SK-N-SH (cell line): Measurements from ENCODE around the gene RTN4RL2. TPM values are rescaled to one million over a fixed set of nuclear protein-coding genes. Genes with fewer than 3 reads are reported as not detected.

ENCODE experiments used
- CTCF ChIA-PET: fragments of 300-600, 350-600 bp; formaldehyde crosslinking; extraction: SDS; loops from one replicate; lab custom pipeline; 2021; lab: Yijun Ruan, JAX
- POLR2A ChIA-PET: fragments of 350-600 bp; sonication (Branson Sonifier 250); formaldehyde crosslinking; extraction: SDS; loops from one replicate; lab custom pipeline; 2020; ENCODE audit warnings: antibody characterized with exemption, inconsistent platforms; lab: Yijun Ruan, JAX
- DNase-seq: peaks from one replicate; pipeline ENCODE4 v3.0.0; 2012
- H2AFZ ChIP-seq: fragments of 200-600 bp; sonication (generic); 2 replicates; pipeline ENCODE4 v1.8.1; 2016; ENCODE audit warnings: antibody characterized with exemption, mild to moderate bottlenecking, low read depth
- H3F3A ChIP-seq: fragments of 200-600 bp; sonication (generic); replicated peaks from 2 replicates; pipeline ENCODE3; 2016; ENCODE audit warnings: antibody characterized with exemption, mild to moderate bottlenecking; ENCODE audit not compliant: insufficient read depth
- H3K27ac ChIP-seq, 2 experiments: fragments of 200-500 bp in 1 of 2; fragments of 200-600 bp in 1 of 2; sonication (Bioruptor generic) in 1 of 2; sonication (generic), shearing (Covaris generic) in 1 of 2; 2 replicates each; pipeline versions ENCODE4 v1.5.1 to v1.6.1; 2014 to 2016; ENCODE audit warnings: low read depth in 2 of 2, inconsistent platforms in 1 of 2, low read length in 1 of 2, mild to moderate bottlenecking in 1 of 2, mixed read lengths in 1 of 2
- H3K27me3 ChIP-seq: fragments of 200-600 bp; sonication (generic), shearing (Covaris generic); 2 replicates; pipeline ENCODE4 v1.6.1; 2016; ENCODE audit warnings: mixed run types; ENCODE audit not compliant: insufficient read depth
- H3K36me3 ChIP-seq, 2 experiments: fragments of 200-500 bp in 1 of 2; fragments of 200-600 bp in 1 of 2; sonication (Bioruptor generic) in 1 of 2; sonication (generic) in 1 of 2; replicated peaks in 1 of 2; 2 replicates each; pipeline versions ENCODE3 to v1.5.1; 2014 to 2016; ENCODE audit warnings: low read length in 1 of 2, mild to moderate bottlenecking in 1 of 2; ENCODE audit not compliant: insufficient read depth in 2 of 2, control insufficient read depth in 1 of 2
- H3K4me1 ChIP-seq, 2 experiments: fragments of 200-500 bp in 1 of 2; fragments of 200-600 bp in 1 of 2; sonication (Bioruptor generic) in 1 of 2; sonication (generic), shearing (Covaris generic) in 1 of 2; 2 replicates each; pipeline versions ENCODE4 v1.5.1 to v1.6.1; 2014 to 2016; ENCODE audit warnings: low read depth in 1 of 2, low read length in 1 of 2, mixed run types in 1 of 2; ENCODE audit not compliant: insufficient read depth in 2 of 2, control insufficient read depth in 1 of 2
- H3K4me2 ChIP-seq: fragments of 200-600 bp; sonication (generic), shearing (Covaris generic); 2 replicates; pipeline ENCODE4 v1.6.1; 2017; ENCODE audit warnings: mixed run types
- H3K4me3 ChIP-seq, 2 experiments: fragments of 200-500 bp in 1 of 2; fragments of 200-600 bp in 1 of 2; sonication (Bioruptor generic) in 1 of 2; sonication (generic), shearing (Covaris generic) in 1 of 2; 2 replicates each; pipeline versions ENCODE4 v1.5.1 to v1.8.1; 2014 to 2016; ENCODE audit warnings: low read depth in 2 of 2, inconsistent platforms in 1 of 2, low read length in 1 of 2, mild to moderate bottlenecking in 1 of 2, mixed read lengths in 1 of 2, moderate library complexity in 1 of 2
- H3K79me2 ChIP-seq: fragments of 200-600 bp; sonication (generic); 2 replicates; pipeline ENCODE4 v1.8.1; 2017; ENCODE audit warnings: mild to moderate bottlenecking; ENCODE audit not compliant: insufficient read depth
- H3K9ac ChIP-seq: fragments of 200-600 bp; sonication (generic); 2 replicates; pipeline ENCODE4 v1.6.1; 2017; ENCODE audit warnings: mixed run types
- H3K9me2 ChIP-seq: fragments of 200-600 bp; sonication (generic); 2 replicates; pipeline ENCODE4 v1.6.1; 2017; ENCODE audit warnings: mixed run types
- H3K9me3 ChIP-seq: fragments of 200-600 bp; sonication (generic); 2 replicates; pipeline ENCODE4 v1.6.1; 2017; ENCODE audit warnings: mixed run types, mild to moderate bottlenecking, moderate library complexity
- H4K20me1 ChIP-seq: fragments of 200-600 bp; sonication (generic); 2 replicates; pipeline ENCODE4 v1.6.1; 2017; ENCODE audit warnings: mild to moderate bottlenecking, mixed run types; ENCODE audit not compliant: insufficient read depth
- ELF1 ChIP-seq: IDR thresholded peaks from 2 replicates; pipeline ENCODE4 v1.4.0; 2012
- EP300 ChIP-seq, 2 experiments: IDR thresholded peaks; 2 replicates each; pipeline versions ENCODE4 v1.4.0 to v1.6.1; 2012; ENCODE audit warnings: borderline replicate concordance in 1 of 2, low read depth in 1 of 2, low read length in 1 of 2
- EZH2phosphoT487 ChIP-seq: fragments of 200-600 bp; sonication (generic); IDR thresholded peaks from 2 replicates; pipeline ENCODE4 v1.6.1; 2017; ENCODE audit warnings: low read depth, mixed run types, mild to moderate bottlenecking, antibody characterized with exemption, moderate library complexity, borderline replicate concordance
- FOXJ3 ChIP-seq: sonication (generic); formaldehyde crosslinking; IDR thresholded peaks from 2 replicates; pipeline ENCODE4 v1.5.1; 2020; ENCODE audit warnings: mild to moderate bottlenecking, missing genetic modification reagents
- FOXM1 ChIP-seq: IDR thresholded peaks from 2 replicates; pipeline ENCODE4 v1.4.0; 2012; ENCODE audit warnings: low read depth, mild to moderate bottlenecking
- GATA2 ChIP-seq: sonication (generic); formaldehyde crosslinking; IDR thresholded peaks from 2 replicates; pipeline ENCODE4 v1.5.0; 2020; ENCODE audit warnings: mild to moderate bottlenecking, missing genetic modification reagents
- IRF3 ChIP-seq: fragments of 150-350 bp; IDR thresholded peaks from 2 replicates; pipeline ENCODE4 v1.6.1; 2016; ENCODE audit warnings: mild to moderate bottlenecking, low read depth, low read length
- RCOR1 ChIP-seq: fragments of 150-350 bp; IDR thresholded peaks from 2 replicates; pipeline ENCODE4 v1.6.1; 2017; ENCODE audit warnings: antibody characterized with exemption, low read length
- REST ChIP-seq: IDR thresholded peaks from 2 replicates; pipeline ENCODE4 v1.6.1; 2012; ENCODE audit warnings: mild to moderate bottlenecking, low read depth, low read length, moderate library complexity
- RFX5 ChIP-seq: IDR thresholded peaks from 2 replicates; pipeline ENCODE4 v1.6.1; 2012; ENCODE audit warnings: mild to moderate bottlenecking, improper control_type of control experiment, low read length
- SIN3A ChIP-seq: IDR thresholded peaks from 2 replicates; pipeline ENCODE4 v1.6.1; 2012; ENCODE audit warnings: low read depth, mild to moderate bottlenecking, low read length, moderate library complexity, borderline replicate concordance
- SMC3 ChIP-seq: IDR thresholded peaks from 2 replicates; pipeline ENCODE4 v1.6.1; 2012; ENCODE audit warnings: low read depth, low read length, improper control_type of control experiment
- TAF1 ChIP-seq: IDR thresholded peaks from 2 replicates; pipeline ENCODE4 v1.6.1; 2012; ENCODE audit warnings: low read depth, mild to moderate bottlenecking, low read length, moderate library complexity, borderline replicate concordance
- TCF12 ChIP-seq: IDR thresholded peaks from 2 replicates; pipeline ENCODE4 v1.4.0; 2012
- TEAD4 ChIP-seq: IDR thresholded peaks from 2 replicates; pipeline ENCODE4 v1.4.0; 2012; ENCODE audit warnings: mild to moderate bottlenecking, borderline replicate concordance; ENCODE audit not compliant: insufficient read depth
- YY1 ChIP-seq: IDR thresholded peaks from 2 replicates; pipeline ENCODE4 v1.4.0; 2012; ENCODE audit warnings: low read depth, mild to moderate bottlenecking
- WGBS: methylation state at CpG from one replicate; pipeline ENCODE4 v1.1.6; 2017; ENCODE audit warnings: low lambda C conversion rate; 5-methylcytosine and 5-hydroxymethylcytosine counted together
- polyA plus RNA-seq, 3 experiments: library from polyadenylated mRNA; depleted of rRNA; stranded (reverse); fragments of >200 nt; gene quantifications; 2 replicates each; pipeline ENCODE4 v1.2.3, GENCODE V29; 2012
- TF ChIP-seq, protein P1 (sequence below): fragments of 150-350 bp; IDR thresholded peaks from 2 replicates; pipeline ENCODE4 v1.6.1; 2017; ENCODE audit warnings: antibody characterized with exemption, low read length, low read depth, borderline replicate concordance
- TF ChIP-seq, protein P2 (sequence below): IDR thresholded peaks from 2 replicates; pipeline ENCODE4; 2012
- TF ChIP-seq, protein P3 (sequence below): fragments of 200-600 bp; sonication (generic); IDR thresholded peaks from 2 replicates; pipeline ENCODE4 v1.6.1; 2017; ENCODE audit warnings: antibody characterized with exemption, mild to moderate bottlenecking, moderate library complexity
- TF ChIP-seq, protein P4 (sequence below): IDR thresholded peaks from 2 replicates; pipeline ENCODE4 v1.4.0; 2012; ENCODE audit warnings: low read depth, borderline replicate concordance

The RTN4RL2 gene
- polyA plus RNA-seq, 1 of the 3 experiments (the other 2 are of a cell fraction): 0.30 TPM

GRCh38 chr11:57485217-57485990 lies 25.1 kb downstream of the RTN4RL2 start:
- H3F3A ChIP-seq: no peaks in the 10 kb centered on the region
- peaks cover 20% of the 10 kb centered on the region for H3K27me3 ChIP-seq
- no peak overlapping the region for H3K4me3 ChIP-seq
- ChIA-PET POLR2A (no interaction called here), CTCF (interaction anchor here (1.3 to 27.2 kb wide), 8 partner anchors 7 to 159 kb away, joined by 3 to 517 read pairs (median 32); partner anchors contain the start of genes RTN4RL2, SLC43A1, TIMM10 and UBE2L6)
- no peak overlapping the region for H3K27ac ChIP-seq
- H3K79me2 ChIP-seq: no peaks in the 10 kb centered on the region
- no peak for TF ChIP-seq TEAD4
- TF ChIP-seq TAF1: no peak
- no peak for TF ChIP-seq REST
- TF ChIP-seq RCOR1: no peak
- TF ChIP-seq, protein P1, sequence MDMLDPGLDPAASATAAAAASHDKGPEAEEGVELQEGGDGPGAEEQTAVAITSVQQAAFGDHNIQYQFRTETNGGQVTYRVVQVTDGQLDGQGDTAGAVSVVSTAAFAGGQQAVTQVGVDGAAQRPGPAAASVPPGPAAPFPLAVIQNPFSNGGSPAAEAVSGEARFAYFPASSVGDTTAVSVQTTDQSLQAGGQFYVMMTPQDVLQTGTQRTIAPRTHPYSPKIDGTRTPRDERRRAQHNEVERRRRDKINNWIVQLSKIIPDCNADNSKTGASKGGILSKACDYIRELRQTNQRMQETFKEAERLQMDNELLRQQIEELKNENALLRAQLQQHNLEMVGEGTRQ: no peak
- no peak for TF ChIP-seq RFX5
- TF ChIP-seq ELF1: no peak
- TF ChIP-seq TCF12: no peak
- TF ChIP-seq, protein P2, sequence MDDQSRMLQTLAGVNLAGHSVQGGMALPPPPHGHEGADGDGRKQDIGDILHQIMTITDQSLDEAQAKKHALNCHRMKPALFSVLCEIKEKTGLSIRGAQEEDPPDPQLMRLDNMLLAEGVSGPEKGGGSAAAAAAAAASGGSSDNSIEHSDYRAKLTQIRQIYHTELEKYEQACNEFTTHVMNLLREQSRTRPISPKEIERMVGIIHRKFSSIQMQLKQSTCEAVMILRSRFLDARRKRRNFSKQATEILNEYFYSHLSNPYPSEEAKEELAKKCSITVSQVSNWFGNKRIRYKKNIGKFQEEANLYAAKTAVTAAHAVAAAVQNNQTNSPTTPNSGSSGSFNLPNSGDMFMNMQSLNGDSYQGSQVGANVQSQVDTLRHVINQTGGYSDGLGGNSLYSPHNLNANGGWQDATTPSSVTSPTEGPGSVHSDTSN: no peak
- no peak for TF ChIP-seq YY1
- TF ChIP-seq, protein P3, sequence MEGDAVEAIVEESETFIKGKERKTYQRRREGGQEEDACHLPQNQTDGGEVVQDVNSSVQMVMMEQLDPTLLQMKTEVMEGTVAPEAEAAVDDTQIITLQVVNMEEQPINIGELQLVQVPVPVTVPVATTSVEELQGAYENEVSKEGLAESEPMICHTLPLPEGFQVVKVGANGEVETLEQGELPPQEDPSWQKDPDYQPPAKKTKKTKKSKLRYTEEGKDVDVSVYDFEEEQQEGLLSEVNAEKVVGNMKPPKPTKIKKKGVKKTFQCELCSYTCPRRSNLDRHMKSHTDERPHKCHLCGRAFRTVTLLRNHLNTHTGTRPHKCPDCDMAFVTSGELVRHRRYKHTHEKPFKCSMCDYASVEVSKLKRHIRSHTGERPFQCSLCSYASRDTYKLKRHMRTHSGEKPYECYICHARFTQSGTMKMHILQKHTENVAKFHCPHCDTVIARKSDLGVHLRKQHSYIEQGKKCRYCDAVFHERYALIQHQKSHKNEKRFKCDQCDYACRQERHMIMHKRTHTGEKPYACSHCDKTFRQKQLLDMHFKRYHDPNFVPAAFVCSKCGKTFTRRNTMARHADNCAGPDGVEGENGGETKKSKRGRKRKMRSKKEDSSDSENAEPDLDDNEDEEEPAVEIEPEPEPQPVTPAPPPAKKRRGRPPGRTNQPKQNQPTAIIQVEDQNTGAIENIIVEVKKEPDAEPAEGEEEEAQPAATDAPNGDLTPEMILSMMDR: no peak
- no peak for TF ChIP-seq SIN3A
- TF ChIP-seq, protein P4, sequence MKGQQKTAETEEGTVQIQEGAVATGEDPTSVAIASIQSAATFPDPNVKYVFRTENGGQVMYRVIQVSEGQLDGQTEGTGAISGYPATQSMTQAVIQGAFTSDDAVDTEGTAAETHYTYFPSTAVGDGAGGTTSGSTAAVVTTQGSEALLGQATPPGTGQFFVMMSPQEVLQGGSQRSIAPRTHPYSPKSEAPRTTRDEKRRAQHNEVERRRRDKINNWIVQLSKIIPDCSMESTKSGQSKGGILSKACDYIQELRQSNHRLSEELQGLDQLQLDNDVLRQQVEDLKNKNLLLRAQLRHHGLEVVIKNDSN: no peak
- TF ChIP-seq FOXM1: no peak
- no peak for TF ChIP-seq FOXJ3
- TF ChIP-seq GATA2 (CRISPR knock-in tag): no peak
- no peak for TF ChIP-seq IRF3
- no peak for TF ChIP-seq SMC3
- no peak for TF ChIP-seq EZH2phosphoT487
- TF ChIP-seq EP300 (IDR thresholded peaks at IDR 0.05; ENCODE audit: borderline replicate concordance in 1 of 2, low read depth in 1 of 2, low read length in 1 of 2): no peak
- H3K4me1 ChIP-seq: peaks cover 4 to 8% of the 10 kb centered on the region in 2 experiments; a peak in 2 of 4 replicates
- H2AFZ ChIP-seq: no peak overlapping the region
- no peaks in the 10 kb centered on the region for H3K36me3 ChIP-seq
- H4K20me1 ChIP-seq: no peaks in the 10 kb centered on the region
- no peak overlapping the region for H3K9ac ChIP-seq
- no peaks in the 10 kb centered on the region for H3K9me3 ChIP-seq
- no peak overlapping the region for H3K4me2 ChIP-seq
- 90% methylated on average over 10 of the region's 10 CpGs for WGBS
- no peaks in the 10 kb centered on the region for H3K9me2 ChIP-seq
- no peak for DNase-seq
